ENCODE data around the gene CMTM7.

CMTM7 gene

GRCh38 chr3:32495609-32496008 is 104.0 kb downstream of the CMTM7 start:
- no peak for DNase-seq

DNA sequence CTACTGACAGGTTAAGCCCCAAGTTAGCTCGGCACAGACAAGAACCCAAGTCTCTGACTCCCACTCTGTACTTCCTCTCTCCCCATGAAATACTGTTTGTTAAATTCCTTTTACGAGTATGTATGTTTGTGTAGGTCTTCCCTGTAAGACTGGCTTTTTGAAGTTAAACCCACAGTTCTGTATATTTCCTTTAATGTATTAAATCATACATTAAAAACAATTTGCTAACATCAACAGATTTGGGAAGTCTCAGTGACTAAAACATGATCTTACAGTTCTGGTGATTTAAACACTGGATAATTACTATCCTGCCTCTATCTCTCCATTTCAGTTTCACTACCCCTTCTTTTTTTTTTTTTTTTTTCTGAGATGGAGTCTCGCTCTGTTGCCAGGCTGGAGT is 106.6 kb downstream of the CMTM7 start:
- no peak for DNase-seq

- no peak for DNase-seq
Measured at GRCh38 chr3:32498992-32499391, 107.3 kb downstream of the CMTM7 start.

GRCh38 chr3:32499585-32499984 is 107.9 kb downstream of the CMTM7 start:
- no peak for DNase-seq

DNA sequence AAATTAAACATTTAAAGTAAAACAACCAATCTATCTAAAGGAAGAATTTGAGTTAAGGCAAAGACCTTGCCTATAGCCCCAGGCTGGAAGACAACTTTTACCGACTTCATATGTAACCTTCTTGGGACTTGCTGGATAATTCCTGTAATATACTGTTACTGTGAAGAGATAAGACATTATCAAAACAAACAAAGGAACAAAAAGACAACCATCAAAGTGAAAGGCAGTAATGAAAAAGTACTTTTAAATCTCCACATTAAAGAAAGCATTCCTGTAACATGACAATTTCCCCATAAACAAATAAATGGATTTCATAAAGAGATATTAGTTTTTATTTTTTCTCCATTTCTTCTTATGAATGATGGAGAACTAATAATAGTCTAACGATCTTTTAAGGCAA is 108.6 kb downstream of the CMTM7 start:
- no peak for DNase-seq

- no peak for DNase-seq
Measured at GRCh38 chr3:32500880-32501782, 109.5 kb downstream of the CMTM7 start.

GRCh38 chr3:32501783-32502117 is 110.1 kb downstream of the CMTM7 start:
- DNase-seq, result no peak

DNA sequence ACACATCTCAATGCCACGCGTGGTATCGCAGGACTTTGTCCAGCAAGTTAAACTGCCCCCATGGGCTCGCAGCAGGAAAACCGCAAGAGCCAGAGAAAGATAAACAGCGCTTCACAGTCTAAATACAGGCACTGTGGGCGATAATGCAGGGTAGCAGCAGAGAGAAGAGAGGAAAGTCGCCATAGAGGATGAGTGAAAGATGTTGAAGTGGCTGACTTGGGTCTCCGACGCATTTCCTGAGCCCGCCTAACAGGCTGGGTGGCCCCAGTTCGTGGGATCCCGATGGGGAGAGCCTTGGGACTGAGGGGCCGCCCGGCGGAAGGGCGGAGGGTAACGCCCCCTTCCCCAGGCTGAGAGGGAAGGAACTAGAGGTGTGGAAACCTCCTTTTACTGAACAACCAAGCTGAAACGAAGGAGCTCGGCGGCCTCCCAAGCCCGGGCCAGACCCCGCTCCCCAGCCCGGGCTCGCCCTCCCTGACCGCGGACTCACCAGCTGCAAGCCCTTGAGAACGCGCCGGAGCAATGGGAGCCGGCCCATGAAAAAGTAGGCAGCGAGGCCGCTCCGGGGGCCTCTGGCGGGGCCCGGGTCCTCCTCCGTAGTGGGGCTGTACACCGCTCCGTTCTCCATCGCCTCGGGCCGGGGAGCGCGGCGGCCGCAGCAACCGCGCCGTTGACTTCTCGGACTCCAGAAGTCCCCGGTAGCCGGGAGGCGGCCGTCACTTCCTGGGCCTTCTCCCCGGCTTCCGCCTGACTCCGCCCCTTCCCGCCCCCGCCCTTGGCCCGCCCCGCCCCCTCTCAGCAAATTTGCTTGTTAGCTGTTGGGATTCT is 110.7 kb downstream of the CMTM7 start, which contains the start of gene CMTM6:
Gene CMTM6 (minus strand): TSS at position 735 of the 828 bp plus-strand sequence. CDS start 107 bp downstream, at position 628.
- peak; percentile 82 for DNase-seq

DNA sequence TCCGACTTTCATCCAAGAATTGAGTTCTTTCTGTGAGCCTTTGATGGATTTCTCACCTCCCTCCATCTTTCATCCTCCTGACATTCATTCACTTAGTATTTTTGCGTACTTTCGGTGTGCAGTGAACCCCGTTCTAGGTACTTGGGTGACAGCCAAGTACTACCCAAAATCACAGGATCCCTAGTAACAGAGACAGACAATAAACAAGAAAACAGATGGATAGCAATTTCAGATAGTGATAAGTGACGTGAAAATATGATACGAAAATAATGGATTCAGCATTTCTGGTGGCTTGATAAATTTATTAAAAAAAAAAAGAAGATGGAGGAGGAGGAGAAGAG is 111.3 kb downstream of the CMTM7 start:
- DNase-seq, result no peak

Measured in NCI-H2029 (cell line).